NCI-H1694 (cell line): ENCODE data around the gene ACOT6.
"Not testable (repeated sequence)": the region's sequence is repeated elsewhere in the genome, so short reads cannot be mapped to it uniquely, and the experiment has no call there.

Source experiments
- DNase-seq: peaks from one replicate; lab custom pipeline; 2025; lab: John Stamatoyannopoulos, UW

Gene ACOT6

DNA sequence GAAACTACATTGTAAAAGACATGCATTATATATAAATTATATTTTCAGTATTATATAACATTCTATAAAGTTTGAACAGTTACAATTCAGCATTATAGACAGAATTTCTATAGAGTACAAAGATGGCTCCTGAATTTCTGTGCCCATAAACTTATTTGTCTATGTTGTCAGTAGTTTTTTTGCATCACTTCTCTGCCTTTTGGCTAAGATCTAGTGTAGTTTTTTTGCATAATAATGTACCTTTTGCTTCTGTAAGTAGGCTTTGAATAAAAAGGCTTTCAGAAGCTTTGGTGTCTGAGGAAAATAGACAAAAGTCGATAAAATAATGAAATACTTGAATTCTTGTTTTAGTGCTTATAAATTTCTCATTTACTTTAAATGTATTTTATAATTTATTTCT lies 43.5 kb downstream of the ACOT6 start:
- DNase-seq = no peak

DNA sequence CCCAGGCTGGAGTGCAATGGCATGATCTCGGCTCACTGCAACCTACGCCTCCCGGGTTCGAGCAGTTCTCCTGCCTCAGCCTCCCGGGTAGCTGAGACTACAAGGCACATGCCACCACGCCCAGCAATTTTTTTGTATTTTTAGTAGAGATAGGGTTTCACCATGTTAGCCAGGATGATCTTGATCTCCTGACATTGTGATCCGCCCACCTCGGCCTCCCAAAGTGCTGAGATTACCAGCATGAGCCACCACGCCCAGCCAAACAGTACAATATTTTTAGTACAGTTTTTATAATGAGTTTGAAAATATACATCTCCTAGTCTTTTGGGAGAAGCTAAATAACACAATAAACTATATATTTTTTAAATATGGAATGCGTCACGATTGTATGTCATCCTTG lies 46.9 kb downstream of the ACOT6 start:
- DNase-seq = not testable (repeated sequence)

DNA sequence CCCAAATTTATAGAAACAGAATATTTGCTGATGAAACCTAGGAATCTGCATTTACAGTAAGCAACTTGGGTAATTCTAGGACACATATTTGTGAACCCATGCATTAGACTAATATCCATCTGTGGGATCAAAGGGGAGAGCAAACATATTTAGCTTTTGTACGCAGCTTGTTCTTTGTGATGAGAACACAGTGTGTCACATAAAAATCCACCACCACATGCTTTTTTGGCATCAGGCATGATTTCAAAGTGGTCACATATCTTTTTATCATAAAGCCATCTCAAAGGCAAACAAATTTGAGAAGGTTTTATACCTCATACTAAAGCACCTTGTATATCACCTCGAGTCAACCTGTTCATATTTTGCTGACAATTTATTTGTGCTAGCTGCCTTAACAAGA lies 48.2 kb downstream of the ACOT6 start:
- DNase-seq = no peak

DNA sequence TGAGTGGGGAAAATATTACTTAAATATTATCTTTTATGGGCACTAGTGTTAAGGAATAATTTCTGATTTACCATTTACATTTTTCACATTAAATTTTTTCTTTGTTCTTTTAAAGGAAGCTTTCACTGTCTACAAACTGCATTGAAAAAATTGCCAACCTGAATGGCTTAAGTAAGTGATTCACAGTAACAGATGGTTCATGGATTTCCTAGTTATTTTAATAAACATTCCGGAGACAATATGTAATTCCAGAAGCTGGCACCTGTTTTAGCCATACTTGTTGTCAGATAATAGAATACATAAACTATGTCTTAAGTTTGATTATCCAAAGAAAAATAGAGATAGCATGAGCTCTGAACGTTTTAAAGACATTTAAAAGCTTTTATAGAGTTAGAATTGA lies 49.6 kb downstream of the ACOT6 start:
- DNase-seq = peak; percentile 18

DNA sequence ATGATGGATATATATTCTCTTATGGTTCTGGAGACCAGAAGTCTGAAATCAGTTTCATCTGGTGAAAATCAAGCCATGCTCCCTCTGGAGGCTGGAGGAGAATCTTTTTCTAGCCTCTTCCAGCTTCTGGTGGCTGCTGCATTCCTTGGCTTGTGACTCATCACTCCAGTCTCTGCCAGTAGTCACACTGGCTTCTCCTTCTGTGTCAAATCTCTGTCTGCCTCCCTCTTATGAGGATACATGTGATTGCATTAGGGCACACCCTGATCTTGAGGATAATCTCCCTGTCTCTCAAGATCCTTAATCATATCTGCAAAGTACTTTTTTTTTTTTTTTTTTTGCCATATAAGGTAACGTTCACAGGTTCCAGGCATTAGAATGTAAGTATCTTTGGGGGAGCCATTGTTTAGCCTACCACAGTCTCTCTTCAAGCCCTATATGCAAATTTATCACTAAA lies 50.2 kb downstream of the ACOT6 start:
- peak; percentile 39 for DNase-seq

DNA sequence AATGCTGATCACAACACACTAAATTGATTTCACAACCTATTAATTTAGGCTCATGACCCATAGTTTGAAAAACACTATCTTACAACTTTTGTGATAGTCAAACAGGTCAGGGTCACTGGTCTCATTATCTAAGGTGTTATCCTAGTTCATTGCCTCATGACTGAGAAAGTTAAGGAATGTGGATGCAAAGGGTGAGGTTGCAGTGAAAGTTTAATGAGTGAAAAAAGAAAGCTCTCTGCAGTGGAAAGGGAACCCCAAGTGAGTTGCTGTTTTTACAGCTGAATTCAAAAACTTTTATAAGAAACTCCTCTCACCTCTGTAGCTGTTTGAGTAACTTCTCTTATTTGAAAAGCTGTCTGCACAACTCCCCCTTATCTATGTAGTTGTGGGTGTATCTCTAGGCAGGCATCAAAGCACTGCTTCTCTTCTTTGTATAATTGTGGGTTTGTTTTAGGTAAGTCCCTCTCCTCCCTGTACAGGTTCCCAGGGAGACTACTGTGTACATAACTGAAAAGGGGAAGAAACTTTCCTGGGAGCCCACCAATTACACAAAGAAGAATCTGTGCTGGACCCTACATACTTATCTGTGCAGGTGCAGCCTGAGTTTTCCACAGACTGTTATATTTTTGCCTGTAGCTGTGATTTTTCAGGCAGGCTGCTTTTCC lies 51.4 kb downstream of the ACOT6 start:
- DNase-seq = no peak

DNA sequence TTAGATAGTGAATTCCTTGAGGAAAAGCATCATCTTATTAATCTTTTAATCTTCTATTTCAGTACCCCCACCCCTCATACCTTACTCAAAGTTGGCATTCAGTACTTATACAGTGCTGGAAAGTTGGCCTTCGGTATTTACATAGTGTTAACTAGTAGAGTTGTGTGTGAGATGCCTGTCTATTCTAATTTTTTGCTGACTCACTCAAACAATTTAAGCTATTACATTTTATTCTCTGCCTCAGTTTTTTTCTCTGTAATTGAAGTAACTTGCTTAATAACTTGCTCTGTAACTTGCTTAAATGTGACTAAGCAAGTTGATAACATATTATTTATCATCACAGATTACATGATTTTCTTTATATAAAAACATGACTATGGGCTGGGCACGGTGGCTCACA lies 52.8 kb downstream of the ACOT6 start:
- no peak for DNase-seq

DNA sequence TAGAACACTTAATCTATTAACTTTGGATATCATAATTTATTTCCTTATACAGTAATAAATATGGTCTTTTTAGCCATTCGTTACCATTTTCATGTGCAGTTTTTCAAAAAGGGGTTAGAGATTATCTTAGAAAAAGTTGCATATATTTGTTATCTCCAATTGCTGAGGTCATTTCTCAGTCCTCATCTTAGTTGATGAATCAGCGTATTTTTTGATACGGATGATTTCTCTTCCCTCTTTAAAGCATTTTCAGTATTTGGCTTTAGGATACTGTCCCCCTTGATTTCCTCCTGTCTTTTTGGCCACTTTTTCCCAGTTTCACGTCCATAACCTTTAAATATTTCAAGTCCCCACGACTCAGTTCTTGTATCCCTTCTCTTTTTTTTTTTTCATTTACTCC lies 54.3 kb downstream of the ACOT6 start:
- no peak for DNase-seq

DNA sequence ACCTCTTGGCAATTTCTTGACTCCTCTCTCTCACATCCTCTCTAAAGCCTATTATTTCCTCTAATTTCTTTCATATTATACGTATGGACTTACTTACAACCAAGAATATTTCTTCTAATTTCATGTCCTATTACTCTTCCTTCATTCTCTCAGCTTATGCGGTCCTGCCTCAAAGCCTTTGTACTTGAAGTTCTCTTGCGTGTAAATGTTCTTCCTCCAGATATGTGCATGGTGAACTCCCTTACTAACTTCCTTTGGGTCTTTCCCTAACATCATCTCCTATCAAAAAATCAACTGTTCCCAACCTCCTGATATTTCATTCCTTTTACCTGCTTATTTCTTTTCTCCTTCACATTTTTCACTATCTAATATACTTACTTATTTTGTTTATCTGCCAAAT lies 55.5 kb downstream of the ACOT6 start:
- no peak for DNase-seq
